HEK293T (cell line): ENCODE data around the gene ATP11C.
A peak's percentile ranks its signal among the peaks of the same experiment; 100 is the strongest.
"Not testable (repeated sequence)": the region's sequence is repeated elsewhere in the genome, so short reads cannot be mapped to it uniquely, and the experiment has no call there.

Experiments
- CTCF ChIA-PET: fragments of 350-600 bp; formaldehyde crosslinking; extraction: SDS; loops from one replicate; lab custom pipeline; 2021; ENCODE audit warnings: antibody characterized with exemption, inconsistent platforms; lab: Yijun Ruan, JAX
- POLR2A ChIA-PET: fragments of 350-600 bp; formaldehyde crosslinking; extraction: SDS; loops from one replicate; lab custom pipeline; 2020; ENCODE audit warnings: antibody characterized with exemption, inconsistent platforms; lab: Yijun Ruan, JAX
- DNase-seq: peaks from one replicate; pipeline ENCODE4 v3.0.0; 2012; ENCODE audit warnings: mixed read lengths; ENCODE audit errors: extremely low spot score
- ARNT ChIP-seq: fragments of 450-650 bp; IDR thresholded peaks from 2 replicates; pipeline ENCODE4 v1.6.1; 2017; ENCODE audit warnings: mild to moderate bottlenecking
- BHLHE40 ChIP-seq: fragments of 450-650 bp; IDR thresholded peaks from 2 replicates; pipeline ENCODE4 v1.6.1; 2016; ENCODE audit warnings: mild to moderate bottlenecking, moderate library complexity, borderline replicate concordance
- CTBP1 ChIP-seq: fragments of 450-650 bp; IDR thresholded peaks from 2 replicates; pipeline ENCODE4 v1.6.1; 2016; ENCODE audit warnings: borderline replicate concordance
- ELF4 ChIP-seq: fragments of 450-650 bp; IDR thresholded peaks from 2 replicates; pipeline ENCODE4 v1.6.1; 2017; ENCODE audit warnings: antibody characterized with exemption
- FOXA1 ChIP-seq: fragments of 450-650 bp; IDR thresholded peaks from 2 replicates; pipeline ENCODE4 v1.6.1; 2016; ENCODE audit warnings: mild to moderate bottlenecking
- FOXK2 ChIP-seq: fragments of 450-650 bp; IDR thresholded peaks from 2 replicates; pipeline ENCODE4 v1.6.1; 2016; ENCODE audit warnings: mild to moderate bottlenecking
- FOXM1 ChIP-seq: fragments of 450-650 bp; IDR thresholded peaks from 2 replicates; pipeline ENCODE4 v1.6.1; 2017; ENCODE audit warnings: mild to moderate bottlenecking, borderline replicate concordance
- HDGF ChIP-seq: fragments of 450-650 bp; IDR thresholded peaks from 2 replicates; pipeline ENCODE4 v1.6.1; 2017; ENCODE audit warnings: antibody characterized with exemption, borderline replicate concordance
- L3MBTL2 ChIP-seq: fragments of 450-650 bp; conservative IDR thresholded peaks from 2 replicates; pipeline ENCODE4 v1.6.1; 2016; ENCODE audit warnings: mild to moderate bottlenecking
- LEF1 ChIP-seq: fragments of 450-650 bp; IDR thresholded peaks from 2 replicates; pipeline ENCODE4 v1.6.1; 2017; ENCODE audit warnings: mild to moderate bottlenecking, borderline replicate concordance
- NFRKB ChIP-seq: fragments of 450-650 bp; IDR thresholded peaks from 2 replicates; pipeline ENCODE4 v1.6.1; 2016; ENCODE audit warnings: mild to moderate bottlenecking, moderate library complexity
- PKNOX1 ChIP-seq: fragments of 450-650 bp; IDR thresholded peaks from 2 replicates; pipeline ENCODE4 v1.6.1; 2016
- SP1 ChIP-seq: fragments of 450-650 bp; IDR thresholded peaks from 2 replicates; pipeline ENCODE4 v1.6.1; 2017
- SUZ12 ChIP-seq: fragments of 450-650 bp; IDR thresholded peaks from 2 replicates; pipeline ENCODE4 v1.6.1; 2016; ENCODE audit warnings: mild to moderate bottlenecking
- TARDBP ChIP-seq: fragments of 450-650 bp; IDR thresholded peaks from 2 replicates; pipeline ENCODE4 v1.6.1; 2016
- ZNF384 ChIP-seq: fragments of 450-650 bp; IDR thresholded peaks from 2 replicates; pipeline ENCODE4 v1.6.1; 2016

The ATP11C gene

GRCh38 chrX:139877710-139878414 is 55.0 kb downstream of the ATP11C start:
- ChIA-PET POLR2A (no interaction called here), CTCF (no interaction called here)
- no peak for DNase-seq
- TF ChIP-seq BHLHE40 (no peak), L3MBTL2 (no peak), ARNT (no peak), HDGF (no peak)

- ChIA-PET POLR2A (no interaction called here), CTCF (no interaction called here)
- DNase-seq, result no peak
- TF ChIP-seq CTBP1 (no peak), TARDBP (no peak), ZNF384 (no peak), PKNOX1 (no peak), NFRKB (no peak), LEF1 (no peak), SP1 (no peak), L3MBTL2 (no peak), ARNT (no peak), ELF4 (no peak)
Observed at GRCh38 chrX:139875841-139876240, 57.0 kb downstream of the ATP11C start.

- CTCF ChIA-PET, result no interaction called here
- no peak for TF ChIP-seq FOXK2
- no peak for TF ChIP-seq FOXA1
- no peak for TF ChIP-seq ARNT
- TF ChIP-seq PKNOX1, result no peak
- no peak for TF ChIP-seq BHLHE40
- POLR2A ChIA-PET, result no interaction called here
- no peak for DNase-seq
Observed at GRCh38 chrX:139869796-139870195, 63.1 kb downstream of the ATP11C start.

- ChIA-PET CTCF (interaction anchor here (0.9 kb wide), 1 partner anchor 9 kb away, joined by 5 read pairs; no protein-coding TSS in a partner anchor), POLR2A (no interaction called here)
- TF ChIP-seq LEF1, result no peak
- no peak for TF ChIP-seq FOXM1
- no peak for TF ChIP-seq FOXK2
- TF ChIP-seq ZNF384, result no peak
- no peak for TF ChIP-seq ELF4
- TF ChIP-seq L3MBTL2, result no peak
- no peak for TF ChIP-seq FOXA1
Observed at GRCh38 chrX:139864640-139865039, 68.2 kb downstream of the ATP11C start.

GRCh38 chrX:139862208-139862607 is 70.6 kb downstream of the ATP11C start:
- no peak for TF ChIP-seq NFRKB
- TF ChIP-seq PKNOX1, result no peak
- TF ChIP-seq FOXM1, result no peak
- TF ChIP-seq ARNT, result no peak
- no peak for TF ChIP-seq SUZ12
- no peak for TF ChIP-seq ELF4
- TF ChIP-seq TARDBP, result no peak
- TF ChIP-seq CTBP1, result no peak
- TF ChIP-seq BHLHE40, result no peak
- DNase-seq, result peak; percentile 12
- ChIA-PET CTCF (interaction anchor here (0.9 kb wide), 1 partner anchor 706 kb away, joined by 3 read pairs; no protein-coding TSS in a partner anchor), POLR2A (no interaction called here)

More at GRCh38 chrX:139864640-139865039, 68.2 kb downstream of the ATP11C start:
- DNase-seq, result no peak

GRCh38 chrX:139856826-139857225 is 76.0 kb downstream of the ATP11C start:
- CTCF ChIA-PET, POLR2A ChIA-PET, DNase-seq: not testable (repeated sequence)

- TF ChIP-seq HDGF, result no peak
- TF ChIP-seq LEF1, result no peak
- no peak for TF ChIP-seq NFRKB
- TF ChIP-seq FOXK2, result no peak
- no peak for TF ChIP-seq CTBP1
- TF ChIP-seq FOXA1, result no peak
- TF ChIP-seq TARDBP, result no peak
- TF ChIP-seq ELF4, result no peak
- TF ChIP-seq ZNF384, result no peak
- TF ChIP-seq L3MBTL2, result no peak
- no peak for TF ChIP-seq SP1
- TF ChIP-seq BHLHE40, result no peak
- TF ChIP-seq ARNT, result no peak
- no peak for TF ChIP-seq PKNOX1
- ChIA-PET CTCF (no interaction called here), POLR2A (no interaction called here)
- no peak for DNase-seq
Observed at GRCh38 chrX:139851730-139852129, 81.1 kb downstream of the ATP11C start.
